NCI-H1105 treated with DMSO at 0.1 percent for 48 hours (cell line): ENCODE data around the gene MCRIP1.

Experiments used
- DNase-seq: peaks from one replicate; lab custom pipeline; 2025; lab: John Stamatoyannopoulos, UW

The MCRIP1 gene

GRCh38 chr17:81819708-81820107, 13.4 kb downstream of the MCRIP1 start:
- DNase-seq, result no peak

- no peak for DNase-seq
These were observed 15.3 kb downstream of the MCRIP1 start for GRCh38 chr17:81817758-81818147.

GRCh38 chr17:81815646-81815986, 17.5 kb downstream of the MCRIP1 start:
- DNase-seq, result no peak

- peak; percentile 26 for DNase-seq
These were observed 18.1 kb downstream of the MCRIP1 start for GRCh38 chr17:81814748-81815645.

GRCh38 chr17:81813861-81814683, 19.0 kb downstream of the MCRIP1 start:
- DNase-seq, result no peak

GRCh38 chr17:81813371-81813684, 19.8 kb downstream of the MCRIP1 start:
- DNase-seq, result no peak

- DNase-seq, result no peak
These were observed 20.3 kb downstream of the MCRIP1 start for GRCh38 chr17:81812571-81813370.

- no peak for DNase-seq
These were observed 21.2 kb downstream of the MCRIP1 start for GRCh38 chr17:81811705-81812570.

- DNase-seq, result no peak
These were observed 22.0 kb downstream of the MCRIP1 start for GRCh38 chr17:81810892-81811704.

- no peak for DNase-seq
These were observed 22.6 kb downstream of the MCRIP1 start for GRCh38 chr17:81810476-81810875.

GRCh38 chr17:81809556-81809998, 23.5 kb downstream of the MCRIP1 start:
- DNase-seq, result no peak

GRCh38 chr17:81808778-81809555, 24.1 kb downstream of the MCRIP1 start:
- no peak for DNase-seq

- DNase-seq, result no peak
These were observed 25.3 kb downstream of the MCRIP1 start for GRCh38 chr17:81807839-81808238.

- no peak for DNase-seq
These were observed 25.8 kb downstream of the MCRIP1 start for GRCh38 chr17:81807210-81807719.

- DNase-seq, result no peak
These were observed 26.5 kb downstream of the MCRIP1 start for GRCh38 chr17:81806461-81807209.

GRCh38 chr17:81805707-81806460, 27.2 kb downstream of the MCRIP1 start:
- DNase-seq, result no peak

- no peak for DNase-seq
These were observed 28.3 kb downstream of the MCRIP1 start for GRCh38 chr17:81804559-81805399.
